H9 (cell line): ENCODE measurements around the gene OSBPL2. TPM values are rescaled to one million over a fixed set of nuclear protein-coding genes. Genes with fewer than 3 reads are reported as not detected.

Source experiments
- DNase-seq: peaks from one replicate; pipeline ENCODE4 v3.0.0-alpha.2; 2017
- H2AFZ ChIP-seq: one replicate; pipeline ENCODE4 v1.6.1; 2013; ENCODE audit warnings: mild to moderate bottlenecking, low read length, control low read depth, moderate library complexity
- H2AK5ac ChIP-seq: 2 replicates; pipeline ENCODE4 v1.6.1; 2013; ENCODE audit warnings: low read length, control low read depth, mixed read lengths; ENCODE audit not compliant: insufficient read length
- H2BK120ac ChIP-seq: one replicate; pipeline ENCODE4 v1.6.1; 2013; ENCODE audit warnings: low read depth, mild to moderate bottlenecking, low read length, control low read depth, inconsistent platforms; ENCODE audit not compliant: poor library complexity, severe bottlenecking
- H2BK12ac ChIP-seq: 2 replicates; pipeline ENCODE4 v1.6.1; 2013; ENCODE audit warnings: low read length, control low read depth, mixed read lengths, low read depth; ENCODE audit not compliant: insufficient read length
- H2BK15ac ChIP-seq: 2 replicates; pipeline ENCODE4 v1.6.1; 2013; ENCODE audit warnings: low read depth, low read length, control low read depth
- H2BK20ac ChIP-seq: one replicate; pipeline ENCODE4 v1.6.1; 2013; ENCODE audit warnings: low read depth, mild to moderate bottlenecking, low read length, control low read depth, inconsistent platforms; ENCODE audit not compliant: poor library complexity, severe bottlenecking
- H2BK5ac ChIP-seq: 2 replicates; pipeline ENCODE4 v1.6.1; 2013; ENCODE audit warnings: low read length, control low read depth, mixed read lengths; ENCODE audit not compliant: insufficient read length
- H3K14ac ChIP-seq: 2 replicates; pipeline ENCODE4 v1.6.1; 2013; ENCODE audit warnings: low read length, control low read depth; ENCODE audit not compliant: insufficient read depth
- H3K18ac ChIP-seq: 2 replicates; pipeline ENCODE4 v1.6.1; 2013; ENCODE audit warnings: low read depth, mild to moderate bottlenecking, mixed read lengths, low read length, control low read depth; ENCODE audit not compliant: insufficient read length
- H3K23ac ChIP-seq: 2 replicates; pipeline ENCODE4 v1.6.1; 2013; ENCODE audit warnings: low read length, control low read depth, mixed read lengths, low read depth; ENCODE audit not compliant: insufficient read length
- H3K23me2 ChIP-seq: 2 replicates; pipeline ENCODE4 v1.6.1; 2013; ENCODE audit warnings: low read depth, mild to moderate bottlenecking, mixed read lengths, low read length, control low read depth; ENCODE audit not compliant: insufficient read length, poor library complexity, severe bottlenecking
- H3K27ac ChIP-seq: 2 replicates; pipeline ENCODE4 v1.5.1; 2013; ENCODE audit warnings: low read length, control low read depth, mixed read lengths, low read depth; ENCODE audit not compliant: insufficient read length
- H3K27me3 ChIP-seq: 2 replicates; pipeline ENCODE4 v1.6.1; 2013; ENCODE audit warnings: low read length, control low read depth, inconsistent platforms; ENCODE audit not compliant: insufficient read depth
- H3K4ac ChIP-seq: 2 replicates; pipeline ENCODE4 v1.6.1; 2013; ENCODE audit warnings: low read depth, mild to moderate bottlenecking, control low read depth, inconsistent platforms, low read length, moderate library complexity
- H3K4me1 ChIP-seq: 2 replicates; pipeline ENCODE4 v1.6.1; 2013; ENCODE audit warnings: low read length, control low read depth, inconsistent platforms; ENCODE audit not compliant: insufficient read depth
- H3K4me2 ChIP-seq: 2 replicates; pipeline ENCODE4 v1.6.1; 2013; ENCODE audit warnings: low read length, control low read depth, mixed read lengths; ENCODE audit not compliant: insufficient read length, insufficient read depth
- H3K56ac ChIP-seq: 2 replicates; pipeline ENCODE4 v1.6.1; 2013; ENCODE audit warnings: low read depth, mild to moderate bottlenecking, mixed read lengths, low read length, control low read depth; ENCODE audit not compliant: insufficient read length
- H3K79me1 ChIP-seq: 2 replicates; pipeline ENCODE4 v1.6.1; 2013; ENCODE audit warnings: low read depth, mild to moderate bottlenecking, moderate library complexity, low read length, control low read depth, inconsistent platforms; ENCODE audit not compliant: insufficient read depth, poor library complexity, severe bottlenecking
- H3K79me2 ChIP-seq: 2 replicates; pipeline ENCODE4 v1.6.1; 2013; ENCODE audit warnings: low read length, control low read depth, inconsistent platforms; ENCODE audit not compliant: insufficient read depth
- H3K9ac ChIP-seq: 2 replicates; pipeline ENCODE4 v1.6.1; 2013; ENCODE audit warnings: low read length, control low read depth, mixed read lengths; ENCODE audit not compliant: insufficient read length; ENCODE audit errors: extremely low read depth
- H3K9me3 ChIP-seq: one replicate; pipeline ENCODE4 v1.6.1; 2013; ENCODE audit warnings: low read depth, low read length, inconsistent platforms; ENCODE audit not compliant: control insufficient read depth
- H3T11ph ChIP-seq: one replicate; pipeline ENCODE4 v1.6.1; 2013; ENCODE audit warnings: mild to moderate bottlenecking, low read length, control low read depth, inconsistent platforms
- H4K20me1 ChIP-seq: one replicate; pipeline ENCODE4 v1.6.1; 2013; ENCODE audit not compliant: control insufficient read depth, insufficient read length, insufficient read depth
- H4K5ac ChIP-seq: 2 replicates; pipeline ENCODE4 v1.6.1; 2013; ENCODE audit warnings: low read depth, mild to moderate bottlenecking, mixed read lengths, low read length, control low read depth; ENCODE audit not compliant: insufficient read length
- H4K8ac ChIP-seq: replicated peaks from 2 replicates; pipeline ENCODE4 v1.6.1; 2013; ENCODE audit warnings: low read length, control low read depth, mixed read lengths, low read depth; ENCODE audit not compliant: insufficient read length
- H4K91ac ChIP-seq: 2 replicates; pipeline ENCODE4 v1.6.1; 2013; ENCODE audit warnings: low read depth, mild to moderate bottlenecking, moderate library complexity, mixed read lengths, low read length, control low read depth; ENCODE audit not compliant: insufficient read length
- H3K27ac Mint-ChIP-seq, 3 experiments: 2 replicates in 2 of 3; 3 replicates in 1 of 3; pipeline ENCODE4 v1.8.0; 2020 to 2021; ENCODE audit warnings: mixed read lengths in 3 of 3, mild to moderate bottlenecking in 1 of 3, moderate library complexity in 1 of 3
- H3K27me3 Mint-ChIP-seq: 2 replicates; pipeline ENCODE4 v1.8.0; 2021; ENCODE audit warnings: low read depth, mild to moderate bottlenecking, moderate library complexity, mixed read lengths
- H3K36me3 Mint-ChIP-seq, 3 experiments: 2 replicates in 2 of 3; 3 replicates in 1 of 3; pipeline ENCODE4 v1.8.0; 2020 to 2021; ENCODE audit warnings: low read depth in 3 of 3, mixed read lengths in 3 of 3; ENCODE audit not compliant: insufficient read depth in 1 of 3
- H3K4me1 Mint-ChIP-seq, 2 experiments: 2 replicates each; pipeline ENCODE4 v1.8.0; 2020; ENCODE audit warnings: mixed read lengths in 2 of 2
- H3K4me3 Mint-ChIP-seq, 2 experiments: 2 replicates in 1 of 2; 3 replicates in 1 of 2; pipeline ENCODE4 v1.8.0; 2020 to 2021; ENCODE audit warnings: mild to moderate bottlenecking in 2 of 2, mixed read lengths in 2 of 2, moderate library complexity in 1 of 2
- H3K9me3 Mint-ChIP-seq, 2 experiments: 2 replicates in 1 of 2; 3 replicates in 1 of 2; pipeline ENCODE4 v1.8.0; 2020; ENCODE audit warnings: mild to moderate bottlenecking in 2 of 2, mixed read lengths in 2 of 2, moderate library complexity in 1 of 2
- CTCF ChIP-seq: fragments of 200-600 bp; sonication (generic); conservative IDR thresholded peaks from 3 replicates; pipeline ENCODE4 v1.8.0; 2021; ENCODE audit warnings: antibody characterized with exemption, mild to moderate bottlenecking
- WGBS: extraction: QIAGEN DNeasy Blood & Tissue Kit; methylation state at CpG from one replicate; pipeline ENCODE4 v1.1.7; 2013; ENCODE audit warnings: missing lambda C conversion rate, low lambda C conversion rate, mixed read lengths; ENCODE audit not compliant: insufficient read length; ENCODE audit errors: extremely low coverage; 5-methylcytosine and 5-hydroxymethylcytosine counted together
- total RNA-seq: library from RNA; stranded (reverse); gene quantifications from 2 replicates; pipeline ENCODE4 v1.2.1, GENCODE V29; 2021

OSBPL2 gene
- total RNA-seq, 1 experiment from 2014 or later = 47.3 TPM

GRCh38 chr20:62301111-62301668, 62.9 kb downstream of the OSBPL2 start:
- no peaks in the 10 kb centered on the region for H3K79me1 ChIP-seq
- no peak overlapping the region for H3K9ac ChIP-seq
- H4K20me1 ChIP-seq = no peaks in the 10 kb centered on the region
- no peaks in the 10 kb centered on the region for H3K27me3 ChIP-seq
- no peak overlapping the region for H3T11ph ChIP-seq
- no peaks in the 10 kb centered on the region for H3K9me3 Mint-ChIP-seq
- no peak overlapping the region for H2AFZ ChIP-seq
- peak overlapping the region; percentile 28 to 85; a peak in 4 of 5 replicates for H3K4me3 Mint-ChIP-seq
- H3K4me2 ChIP-seq = no peak overlapping the region
- no peak overlapping the region for H2BK120ac ChIP-seq
- no peak overlapping the region for H2BK5ac ChIP-seq
- no peaks in the 10 kb centered on the region for H3K27me3 Mint-ChIP-seq
- no peak overlapping the region for H4K5ac ChIP-seq
- H3K27ac ChIP-seq = no peak overlapping the region
- peaks cover 15 to 28% (median 25%) of the 10 kb centered on the region in 3 experiments for H3K36me3 Mint-ChIP-seq
- no peak overlapping the region for H2AK5ac ChIP-seq
- H3K4ac ChIP-seq = no peak overlapping the region
- no peak overlapping the region for H3K56ac ChIP-seq
- H3K9me3 ChIP-seq = no peaks in the 10 kb centered on the region
- no peaks in the 10 kb centered on the region; the same call in 1 of the 2 replicates for H3K4me1 ChIP-seq
- no peak overlapping the region for H2BK15ac ChIP-seq
- H3K18ac ChIP-seq = no peak overlapping the region
- no peak overlapping the region for H2BK20ac ChIP-seq
- no CpG with 5 or more reads among the region's 11 CpGs for WGBS
- peaks cover 7% of the 10 kb centered on the region for H3K23me2 ChIP-seq
- no peak overlapping the region for H2BK12ac ChIP-seq
- H4K91ac ChIP-seq = no peak overlapping the region
- H3K14ac ChIP-seq = no peak overlapping the region
- DNase-seq = peak; percentile 29
- H3K4me1 Mint-ChIP-seq = peaks cover 14 to 22% of the 10 kb centered on the region in 2 experiments
- peaks cover 18% of the 10 kb centered on the region; the same call in 1 of the 2 replicates for H3K79me2 ChIP-seq
- H3K23ac ChIP-seq = no peak overlapping the region
- H4K8ac ChIP-seq = no peak overlapping the region
- TF ChIP-seq CTCF = no peak
- H3K27ac Mint-ChIP-seq = peak overlapping the region in 1 of 3 experiments; percentile 92; a peak in 2 of 7 replicates
